HFF-Myc (cell line): Measurements from ENCODE around the gene BAHCC1.

Experiments used
- DNase-seq: peaks from one replicate; pipeline ENCODE4 v3.0.0-alpha.2; 2011; ENCODE audit warnings: low read depth; ENCODE audit errors: extremely low read depth
- H3K4me3 ChIP-seq: replicated peaks from 2 replicates; pipeline ENCODE4 v1.5.1; 2011; ENCODE audit warnings: low read depth, mild to moderate bottlenecking, control low read depth, low read length
- TF ChIP-seq, protein P1 (sequence below): IDR thresholded peaks from 2 replicates; pipeline ENCODE4 v1.5.1; 2012; ENCODE audit warnings: mild to moderate bottlenecking, low read depth, low read length, control low read depth; ENCODE audit errors: missing control alignments

BAHCC1 gene

DNA sequence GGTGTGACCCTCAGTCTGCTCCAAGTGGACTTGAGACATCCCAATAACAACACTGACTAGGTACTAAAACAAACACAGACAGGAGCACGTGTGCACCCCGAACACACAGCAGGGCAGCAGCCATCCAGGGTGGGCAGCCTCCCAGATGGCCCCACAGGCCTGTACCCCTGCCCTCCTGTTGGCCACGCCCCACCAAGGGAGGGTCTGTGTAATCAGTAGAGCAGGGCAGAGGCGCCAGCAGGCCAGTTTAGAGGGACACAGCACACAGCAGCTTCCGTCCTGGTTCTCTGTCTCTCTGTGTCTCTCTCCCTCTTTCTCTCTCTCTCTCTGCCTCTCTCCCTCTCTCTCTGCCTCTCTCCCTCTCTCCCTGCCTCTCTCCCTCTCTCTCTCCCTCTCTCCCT, 95.9 kb downstream of the BAHCC1 start:
- TF ChIP-seq, protein P1, sequence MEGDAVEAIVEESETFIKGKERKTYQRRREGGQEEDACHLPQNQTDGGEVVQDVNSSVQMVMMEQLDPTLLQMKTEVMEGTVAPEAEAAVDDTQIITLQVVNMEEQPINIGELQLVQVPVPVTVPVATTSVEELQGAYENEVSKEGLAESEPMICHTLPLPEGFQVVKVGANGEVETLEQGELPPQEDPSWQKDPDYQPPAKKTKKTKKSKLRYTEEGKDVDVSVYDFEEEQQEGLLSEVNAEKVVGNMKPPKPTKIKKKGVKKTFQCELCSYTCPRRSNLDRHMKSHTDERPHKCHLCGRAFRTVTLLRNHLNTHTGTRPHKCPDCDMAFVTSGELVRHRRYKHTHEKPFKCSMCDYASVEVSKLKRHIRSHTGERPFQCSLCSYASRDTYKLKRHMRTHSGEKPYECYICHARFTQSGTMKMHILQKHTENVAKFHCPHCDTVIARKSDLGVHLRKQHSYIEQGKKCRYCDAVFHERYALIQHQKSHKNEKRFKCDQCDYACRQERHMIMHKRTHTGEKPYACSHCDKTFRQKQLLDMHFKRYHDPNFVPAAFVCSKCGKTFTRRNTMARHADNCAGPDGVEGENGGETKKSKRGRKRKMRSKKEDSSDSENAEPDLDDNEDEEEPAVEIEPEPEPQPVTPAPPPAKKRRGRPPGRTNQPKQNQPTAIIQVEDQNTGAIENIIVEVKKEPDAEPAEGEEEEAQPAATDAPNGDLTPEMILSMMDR, result no peak
- DNase-seq, result no peak
- H3K4me3 ChIP-seq, result no peak overlapping the region

GRCh38 chr17:81491761-81492160, 96.5 kb downstream of the BAHCC1 start:
- H3K4me3 ChIP-seq, result no peak overlapping the region
- TF ChIP-seq, protein P1, result no peak
- no peak for DNase-seq

- TF ChIP-seq, protein P1, result no peak
- DNase-seq, result no peak
- no peak overlapping the region for H3K4me3 ChIP-seq
These were observed 96.9 kb downstream of the BAHCC1 start for GRCh38 chr17:81492202-81492601.

DNA sequence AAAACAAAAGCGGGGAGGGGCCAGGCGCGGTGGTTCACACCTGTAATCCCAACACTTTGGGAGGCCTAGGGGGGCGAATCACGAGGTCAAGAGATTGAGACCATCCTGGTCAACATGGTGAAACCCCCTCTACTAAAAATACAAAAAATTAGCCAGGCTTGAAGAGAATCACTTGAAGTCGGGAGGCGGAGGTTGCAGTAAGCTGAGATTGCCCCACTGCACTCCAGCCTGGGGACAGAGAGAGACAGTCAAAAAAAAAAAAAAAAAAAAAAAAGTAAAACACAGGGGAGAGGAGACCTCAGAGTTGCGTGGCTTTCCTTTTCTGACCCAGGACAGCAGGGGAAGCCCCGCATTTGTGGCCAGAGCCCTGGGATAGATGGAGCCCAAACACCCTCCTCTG, 97.4 kb downstream of the BAHCC1 start:
- no peak for DNase-seq
- TF ChIP-seq, protein P1, result no peak
- H3K4me3 ChIP-seq, result no peak overlapping the region

DNA sequence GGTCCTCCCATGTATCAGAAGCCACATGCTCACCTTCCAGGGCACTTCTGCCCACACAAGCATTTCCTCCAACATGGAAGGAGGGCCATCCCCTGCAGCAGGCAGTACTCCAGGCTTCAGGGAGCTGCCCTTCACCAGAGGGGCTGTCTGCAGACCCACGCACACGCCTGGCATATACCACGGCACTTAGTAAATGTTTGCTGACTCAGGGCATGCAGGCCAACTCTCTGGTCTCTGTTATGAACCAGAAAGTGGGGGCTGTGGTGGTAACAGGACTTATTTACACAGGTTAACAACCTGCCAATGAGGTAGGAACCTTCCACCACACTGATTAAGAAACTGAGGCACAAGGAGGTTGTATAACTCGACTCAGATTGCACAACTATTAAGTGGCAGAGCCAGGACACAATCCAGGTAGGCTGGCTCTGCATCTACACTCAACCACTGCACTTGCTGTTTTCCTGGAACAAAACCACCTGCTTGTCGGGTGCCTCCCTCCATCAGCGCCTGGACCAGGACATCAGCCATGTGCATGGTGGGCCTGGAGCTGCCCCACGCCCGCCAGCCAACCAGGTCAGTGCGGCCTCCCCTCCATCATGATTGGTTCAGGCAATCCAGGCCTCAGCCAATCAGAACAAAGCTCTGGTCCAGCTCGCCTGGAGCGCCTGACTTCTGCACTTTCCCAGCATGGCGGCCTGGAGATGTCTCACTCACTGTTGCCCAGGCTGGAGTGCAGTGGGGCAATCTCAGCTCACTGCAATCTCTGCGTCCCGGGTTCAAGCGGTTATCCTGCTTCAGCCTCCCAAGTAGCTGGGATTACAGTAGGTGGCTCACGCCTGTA, 98.2 kb downstream of the BAHCC1 start:
- no peak for DNase-seq
- no peak overlapping the region for H3K4me3 ChIP-seq
- TF ChIP-seq, protein P1, result no peak

DNA sequence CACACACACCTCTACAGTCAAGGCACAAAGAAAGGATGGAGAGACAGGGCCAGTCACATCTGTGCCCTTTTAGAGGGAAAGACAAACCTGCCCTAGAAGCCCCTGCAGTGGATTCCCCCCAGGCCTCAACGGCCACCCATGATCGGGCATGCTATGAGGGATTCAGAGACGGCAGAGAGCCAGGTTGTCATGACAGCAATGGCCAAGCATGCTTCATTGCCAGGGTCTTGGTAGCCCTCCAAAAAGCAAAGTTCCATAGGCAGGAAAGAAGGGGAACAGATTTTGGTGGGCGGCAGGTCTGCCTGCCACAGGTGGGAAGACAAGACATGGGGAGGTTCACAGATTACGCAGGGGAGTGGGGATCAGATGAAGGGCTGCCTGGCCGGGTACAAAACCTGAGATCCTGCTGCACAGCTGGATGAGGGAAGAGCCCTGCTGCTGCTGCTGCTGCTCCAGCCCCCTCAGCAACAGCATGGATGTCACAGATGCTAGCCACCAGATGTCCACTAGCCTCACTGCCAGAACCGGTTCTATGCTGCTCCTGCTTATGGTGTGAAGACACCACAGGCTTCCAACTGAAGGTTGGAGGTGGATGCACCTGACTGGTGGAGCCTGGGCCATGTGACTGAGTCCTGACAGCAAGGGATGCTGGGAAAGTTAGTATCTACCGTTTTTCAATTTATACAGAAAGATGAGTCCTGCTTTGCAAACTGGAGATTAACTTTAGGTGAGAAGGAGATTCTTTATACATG, 99.5 kb downstream of the BAHCC1 start:
- no peak for DNase-seq
- TF ChIP-seq, protein P1, result no peak
- H3K4me3 ChIP-seq, result no peak overlapping the region
